HG02973 (cell line): ENCODE results near the gene MPP3.
"Not testable (repeated sequence)": the region's sequence is repeated elsewhere in the genome, so short reads cannot be mapped to it uniquely, and the experiment has no call there.

Experiments used
- ATAC-seq: cut with Tn5 transposase; IDR thresholded peaks from one replicate; pipeline ENCODE4 v1.9.1; 2021; ENCODE audit warnings: moderate library complexity; ENCODE audit not compliant: unreplicated experiment

MPP3 gene

DNA sequence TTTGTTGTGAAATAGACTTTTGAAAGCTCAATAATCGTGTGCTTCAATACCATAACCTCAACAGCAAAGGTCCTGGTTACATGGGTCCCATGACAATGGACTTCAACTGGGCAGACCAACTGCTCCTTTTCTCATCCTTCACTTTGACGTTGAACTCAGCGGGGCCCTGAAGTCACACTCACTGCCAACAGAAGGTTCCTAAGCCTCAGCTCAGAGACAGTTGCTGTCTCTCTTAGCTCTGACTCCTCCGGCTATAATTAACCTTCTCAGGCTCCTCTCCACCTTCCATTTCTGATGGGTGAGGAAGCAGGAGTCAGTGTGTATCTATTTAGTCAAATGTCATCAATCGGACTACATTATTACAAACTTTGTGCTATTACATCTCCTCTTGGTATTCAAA, 23.8 kb downstream of the MPP3 start:
- ATAC-seq: no peak

DNA sequence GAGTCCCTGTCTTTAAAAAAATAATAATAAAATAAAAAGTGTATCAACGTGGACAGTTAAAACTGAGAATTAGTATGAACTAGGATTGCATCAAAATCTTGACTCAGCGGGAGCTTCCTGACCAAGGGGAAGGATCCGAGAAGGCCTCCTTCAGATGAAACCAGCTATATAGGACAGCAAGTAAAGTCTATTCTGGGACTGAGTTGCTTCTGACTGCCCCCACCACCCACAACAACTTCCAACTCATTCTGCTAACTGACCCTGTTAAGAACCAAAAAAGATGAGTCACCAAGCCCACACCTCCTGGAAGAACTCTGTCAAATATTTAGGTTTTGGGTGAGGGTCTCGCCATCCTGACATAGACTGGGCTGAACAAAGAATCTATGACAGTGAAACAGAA, 24.9 kb downstream of the MPP3 start:
- no peak for ATAC-seq

DNA sequence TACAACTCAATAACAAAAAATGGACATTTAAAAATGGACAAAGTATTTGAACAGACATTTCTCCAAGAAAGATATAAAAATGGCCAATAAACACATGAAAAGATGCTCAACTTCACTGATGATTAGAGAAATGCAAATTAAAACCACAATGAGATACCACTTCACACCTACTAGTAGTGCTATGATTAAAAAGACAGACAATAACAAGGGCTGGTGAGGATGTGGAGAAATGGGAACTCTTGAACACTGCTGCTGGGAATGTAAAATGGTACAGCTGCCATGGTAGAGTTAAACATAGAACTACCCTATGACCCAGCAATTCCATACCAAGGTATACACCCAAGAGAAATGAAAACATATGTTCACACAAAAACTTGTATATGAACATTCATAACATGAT, 27.8 kb downstream of the MPP3 start:
- ATAC-seq: no peak

DNA sequence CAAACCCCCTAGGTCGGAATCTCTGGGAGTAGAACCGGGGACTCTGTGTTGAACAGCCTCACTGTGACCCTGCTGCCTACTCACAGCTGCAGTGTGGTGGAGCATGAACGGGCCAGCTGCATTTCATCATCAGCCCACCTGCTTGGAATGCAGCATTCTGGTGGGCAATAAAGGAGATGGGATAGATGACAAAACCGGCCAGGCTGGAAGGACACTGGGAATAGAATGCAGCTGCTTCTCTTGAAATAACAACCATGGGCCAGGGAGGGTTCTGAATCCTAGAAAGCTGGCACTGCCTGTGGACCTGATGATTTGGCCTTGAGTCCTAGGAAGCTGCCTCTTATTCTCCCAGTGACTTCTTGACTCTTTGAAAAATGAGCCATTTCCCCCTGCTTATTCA, 29.2 kb downstream of the MPP3 start:
- ATAC-seq: no peak

DNA sequence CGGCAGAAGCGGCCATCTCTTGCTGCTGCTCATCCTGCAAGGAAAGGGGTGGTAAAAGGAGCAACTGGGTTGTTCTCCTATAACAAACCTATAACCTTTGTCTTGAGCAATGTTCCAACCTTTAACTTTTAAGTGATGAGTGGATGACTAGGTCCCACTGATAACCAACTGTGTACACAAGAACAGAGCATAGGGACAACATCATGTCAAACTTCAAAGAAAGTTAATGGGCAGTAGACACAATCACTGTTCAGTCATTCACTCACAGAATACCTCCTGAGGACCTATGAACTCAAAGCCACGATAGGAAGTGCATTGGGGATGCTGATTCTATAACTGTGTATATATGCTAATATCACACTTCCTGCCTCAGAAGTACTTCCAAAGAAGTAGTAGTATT, 31.1 kb downstream of the MPP3 start:
- no peak for ATAC-seq

DNA sequence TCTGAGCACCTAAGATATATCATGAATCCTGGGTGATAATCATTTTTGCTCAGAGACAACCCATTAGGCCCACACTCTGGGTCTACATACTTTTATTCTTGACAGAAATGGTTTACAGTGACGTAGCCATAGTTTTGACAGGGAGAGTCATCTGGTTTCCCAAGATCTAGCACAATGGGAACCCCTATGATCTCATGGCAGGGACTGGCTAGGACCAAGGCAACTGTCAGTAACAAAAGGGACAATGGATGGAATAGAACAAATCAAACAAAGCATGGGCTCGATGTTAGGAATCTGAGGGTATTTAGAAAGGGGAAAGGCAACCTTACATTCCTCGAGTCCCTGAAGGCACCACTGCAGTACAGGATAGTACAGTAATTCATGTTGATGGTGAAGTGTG, 32.2 kb downstream of the MPP3 start:
- ATAC-seq: no peak

DNA sequence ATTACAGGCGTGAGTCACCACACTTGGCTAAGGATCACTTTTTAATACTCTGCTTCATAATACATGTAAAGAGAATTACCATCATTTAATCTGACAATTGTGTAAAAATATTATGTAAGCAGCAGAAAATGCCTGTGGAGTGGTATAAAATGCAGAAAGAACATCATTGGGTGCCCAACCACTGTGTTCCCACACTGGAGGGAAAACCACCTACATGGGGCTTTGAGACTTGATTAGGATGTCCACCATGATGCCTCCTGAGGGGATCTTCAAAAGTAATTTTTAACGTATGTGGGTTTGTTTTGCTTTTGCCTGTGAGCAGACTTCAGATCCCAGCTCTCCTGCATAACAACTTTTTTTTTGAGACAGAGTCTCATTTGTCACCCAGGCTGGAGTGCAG, 33.9 kb downstream of the MPP3 start:
- ATAC-seq: no peak

DNA sequence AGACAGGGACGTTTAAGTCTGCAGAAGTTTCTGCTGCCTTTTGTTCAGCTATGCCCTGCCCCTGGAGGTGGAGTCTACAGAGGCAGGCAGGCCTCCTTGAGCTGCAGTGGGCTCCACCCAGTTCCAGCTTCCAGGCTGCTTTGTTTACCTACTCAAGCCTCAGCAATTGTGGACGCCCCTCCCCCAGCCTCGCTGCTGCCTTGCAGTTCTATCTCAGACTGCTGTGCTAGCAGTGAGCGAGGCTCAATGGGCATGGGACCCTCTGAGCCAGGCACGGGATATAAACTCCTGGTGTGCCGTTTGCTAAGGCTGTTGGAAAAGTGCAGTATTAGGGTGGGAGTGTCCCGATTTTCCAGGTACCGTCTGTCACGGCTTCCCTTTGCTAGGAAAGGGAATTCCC, 34.9 kb downstream of the MPP3 start:
- not testable (repeated sequence) for ATAC-seq

DNA sequence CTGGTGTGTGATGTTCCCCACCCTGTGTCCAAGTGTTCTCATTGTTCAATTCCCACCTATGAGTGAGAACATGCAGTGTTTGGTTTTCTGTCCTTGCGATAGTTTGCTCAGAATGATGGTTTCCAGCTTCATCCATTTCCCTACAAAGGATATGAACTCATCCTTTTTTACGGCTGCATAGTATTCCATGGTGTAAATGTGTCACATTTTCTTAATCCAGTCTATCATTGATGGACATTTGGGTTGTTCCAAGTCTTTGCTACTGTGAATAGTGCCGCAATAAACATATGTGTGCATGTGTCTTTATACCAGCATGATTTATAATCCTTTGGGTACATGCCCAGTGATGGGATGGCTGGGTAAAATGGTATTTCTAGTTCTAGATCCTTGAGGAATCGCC, 40.3 kb downstream of the MPP3 start:
- ATAC-seq: not testable (repeated sequence)

DNA sequence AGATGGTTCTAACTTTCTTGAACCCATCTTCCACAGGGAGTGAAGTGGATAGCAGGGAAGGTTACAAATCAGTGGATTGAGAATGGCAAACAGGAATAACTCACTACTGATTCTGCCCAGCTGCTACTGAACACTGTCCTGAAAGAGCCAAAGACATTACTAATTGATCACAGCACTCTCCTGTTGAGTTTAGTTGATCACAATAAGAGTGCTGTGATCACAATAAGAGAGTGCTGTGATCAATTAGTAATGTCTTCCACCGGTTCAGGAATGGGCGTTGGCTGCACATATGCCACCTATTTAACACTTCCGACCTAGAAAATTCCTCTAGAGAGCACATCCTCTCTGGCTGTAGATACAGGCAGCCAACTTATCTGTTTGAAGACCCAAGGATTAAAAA, 41.4 kb downstream of the MPP3 start:
- ATAC-seq: no peak

DNA sequence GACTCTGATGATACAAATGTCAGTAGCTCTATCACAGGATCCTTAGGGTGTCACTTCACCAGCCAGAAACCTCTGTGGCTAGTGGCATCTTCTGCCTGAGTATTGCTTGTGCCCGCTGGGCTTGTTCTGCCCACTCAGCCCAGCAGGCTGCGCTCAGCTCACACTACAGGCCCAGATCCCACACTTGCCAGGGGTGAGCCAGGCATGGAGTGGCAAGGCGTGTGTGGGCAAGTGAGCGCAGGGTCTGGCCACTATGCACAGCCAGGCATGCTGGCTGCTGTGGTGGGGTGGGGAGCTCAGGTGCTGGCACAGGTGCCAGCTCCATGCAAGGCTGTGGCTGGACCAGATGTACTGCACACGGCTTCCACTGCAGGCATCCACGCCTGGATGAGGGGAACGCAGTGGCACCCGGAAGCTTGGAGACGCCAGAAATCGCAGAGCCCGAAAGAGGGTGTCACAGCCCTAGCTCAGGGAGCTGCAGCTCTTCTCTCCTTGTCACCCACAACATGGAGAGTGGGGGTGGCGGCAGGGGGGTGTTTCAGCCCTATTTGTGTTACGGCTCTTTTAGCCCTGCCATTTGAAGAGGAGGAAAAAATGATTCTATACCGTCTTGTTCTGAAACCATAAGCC, 42.5 kb downstream of the MPP3 start:
- no peak for ATAC-seq

DNA sequence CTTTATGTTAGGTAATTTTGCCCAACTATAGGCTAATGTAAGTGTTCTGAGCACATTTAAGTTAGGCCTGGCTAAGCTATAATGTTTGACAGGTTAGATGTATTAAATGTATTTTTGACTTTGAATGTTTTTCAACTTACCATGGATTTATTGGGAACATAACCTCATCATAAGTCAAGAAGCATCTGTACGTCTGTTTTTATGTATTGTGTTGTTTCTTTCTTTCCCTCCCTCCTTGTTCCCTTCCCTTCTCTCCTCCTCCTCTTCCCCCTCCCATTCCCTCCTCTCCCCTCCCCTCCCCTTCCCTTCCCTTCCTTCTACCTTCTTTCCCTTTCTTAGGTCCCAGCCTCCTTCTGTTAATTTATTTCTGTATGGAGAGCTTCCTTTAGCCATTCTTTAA, 43.5 kb downstream of the MPP3 start:
- no peak for ATAC-seq

DNA sequence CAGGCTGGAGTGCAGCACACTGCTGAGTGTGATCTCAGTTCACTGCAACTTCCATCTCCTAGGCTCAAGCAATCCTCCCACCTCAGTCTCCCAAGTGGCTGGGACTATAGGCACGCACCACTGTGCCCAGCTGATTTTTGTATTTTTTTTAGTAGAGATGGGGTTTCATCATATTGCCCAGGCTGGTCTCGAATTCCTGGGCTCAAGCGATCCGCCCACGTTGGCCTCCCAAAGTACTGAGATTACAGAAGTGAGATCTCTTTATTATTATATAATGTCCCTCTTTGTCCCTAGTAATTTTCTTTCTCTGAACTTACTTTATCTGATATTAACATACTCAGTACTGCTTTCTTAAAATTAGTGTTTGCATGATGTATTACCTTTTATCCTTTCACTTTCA, 44.4 kb downstream of the MPP3 start:
- ATAC-seq: no peak

DNA sequence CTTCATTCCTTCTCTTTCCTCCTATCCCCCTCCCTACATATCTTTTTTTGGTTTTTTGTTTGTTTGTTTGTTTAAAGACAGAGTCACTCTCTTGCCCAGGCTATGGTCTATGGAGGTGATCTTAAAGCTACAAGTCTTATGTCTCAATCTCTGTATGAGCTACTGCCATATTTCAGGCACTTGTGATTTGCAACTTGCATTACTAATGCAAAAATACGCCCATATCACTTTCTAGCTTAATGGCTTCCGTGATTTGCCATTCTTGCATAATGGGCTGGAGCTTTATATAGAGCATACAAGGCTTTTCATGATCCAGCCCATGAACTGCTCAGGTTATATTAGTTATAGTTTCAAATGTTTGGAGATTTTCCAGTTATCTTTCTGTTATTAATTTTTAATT, 45.2 kb downstream of the MPP3 start:
- ATAC-seq: no peak

DNA sequence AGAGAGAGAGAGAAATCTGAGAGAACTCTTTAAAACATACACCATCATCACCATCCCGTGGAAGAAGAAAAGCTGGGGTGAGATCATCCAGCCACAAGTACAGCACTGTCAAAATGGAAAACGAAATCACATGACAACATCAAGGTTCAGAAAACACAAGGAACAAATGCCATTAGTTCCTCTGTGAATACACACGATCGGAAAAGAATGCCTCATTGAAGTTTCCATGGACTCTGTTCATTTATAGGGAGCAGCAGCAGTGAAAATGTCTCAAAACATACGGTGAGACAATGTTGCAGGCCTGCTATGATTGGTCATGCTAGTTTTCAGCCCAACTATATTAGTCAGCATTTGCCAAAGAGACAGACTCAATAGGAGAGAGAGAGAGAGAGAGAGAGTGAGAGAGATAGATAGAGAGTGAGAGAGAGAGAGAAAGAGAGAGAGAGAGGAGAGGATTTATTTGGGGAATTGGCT, 48.3 kb downstream of the MPP3 start:
- ATAC-seq: no peak

DNA sequence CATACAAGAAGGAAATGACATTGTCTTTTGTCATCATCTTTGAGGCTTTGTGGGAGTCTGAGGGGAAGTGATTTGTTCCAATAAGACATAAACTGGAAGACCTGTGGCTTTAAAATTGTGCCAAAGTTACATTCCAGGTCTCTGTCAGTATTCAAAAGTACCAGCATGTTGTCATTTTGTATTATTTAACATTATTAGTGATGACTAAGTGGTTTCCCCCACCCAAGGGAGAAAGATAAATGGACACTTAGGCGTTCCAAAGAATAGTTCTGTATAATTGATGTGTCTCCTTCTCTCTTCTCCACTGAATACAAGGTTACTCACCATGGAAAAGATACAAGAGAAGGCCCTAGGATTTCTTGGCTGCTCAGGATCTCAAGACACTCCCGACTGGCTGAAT, 48.9 kb downstream of the MPP3 start:
- ATAC-seq: no peak

DNA sequence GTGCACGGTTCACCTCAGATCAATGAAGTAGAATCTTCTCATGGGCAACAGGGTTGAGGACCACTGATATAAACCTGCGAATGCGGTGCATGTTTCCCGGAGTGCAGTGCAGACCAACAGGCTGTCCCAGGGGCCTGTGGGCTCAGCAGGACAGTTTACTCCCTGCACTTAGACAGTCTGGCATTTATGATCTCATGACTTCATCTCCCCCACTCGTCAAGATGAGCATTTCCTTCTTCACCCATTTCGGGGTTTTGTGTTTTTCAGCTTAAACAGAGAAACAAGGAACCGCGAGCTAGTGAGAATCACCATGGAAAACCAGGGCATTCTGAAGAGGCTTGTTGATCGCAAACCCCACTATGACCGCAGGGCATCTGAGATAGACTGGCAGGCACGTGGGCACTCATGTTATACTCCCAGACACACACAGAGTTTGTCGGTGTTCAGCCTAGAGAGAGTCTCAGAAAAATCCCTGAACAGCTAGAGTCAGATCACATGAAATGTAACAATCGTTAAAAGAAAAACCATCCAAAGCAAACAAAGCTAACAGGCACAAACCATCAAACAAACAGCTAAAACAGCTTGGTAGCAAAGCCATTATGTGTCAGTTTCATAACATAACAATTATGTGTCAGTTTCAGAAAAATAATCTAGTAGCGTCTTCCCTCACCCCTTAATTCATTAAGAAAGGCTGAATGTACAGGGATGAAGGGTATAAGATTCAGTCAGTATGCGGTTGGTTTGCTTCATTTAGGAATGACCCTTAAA, 49.8 kb downstream of the MPP3 start:
- no peak for ATAC-seq

DNA sequence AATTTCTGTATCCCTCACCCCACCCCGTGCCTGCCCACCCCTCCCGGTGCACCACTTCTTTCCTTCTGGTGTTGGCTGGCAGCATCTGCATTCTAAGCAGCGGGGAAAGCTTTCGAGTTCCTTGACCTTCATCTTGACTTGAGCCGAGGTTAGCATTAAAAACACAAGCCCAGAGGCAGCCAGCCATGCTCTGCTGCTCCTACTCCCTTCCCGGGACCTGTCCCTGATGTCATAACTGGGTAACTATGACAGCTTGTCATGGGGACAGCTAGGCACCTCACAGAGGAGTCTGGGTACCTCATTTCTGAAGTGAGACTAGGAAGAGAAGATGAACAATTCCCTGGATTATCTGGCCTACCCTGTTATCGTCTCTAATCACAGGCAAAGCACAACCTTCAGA, 52.8 kb downstream of the MPP3 start, which contains the start of gene CFAP97D1:
TSS of gene CFAP97D1 (plus strand) at position 301 of the 400 bp plus-strand sequence. CDS start at position 329, 28 bp downstream.
- ATAC-seq: no peak

DNA sequence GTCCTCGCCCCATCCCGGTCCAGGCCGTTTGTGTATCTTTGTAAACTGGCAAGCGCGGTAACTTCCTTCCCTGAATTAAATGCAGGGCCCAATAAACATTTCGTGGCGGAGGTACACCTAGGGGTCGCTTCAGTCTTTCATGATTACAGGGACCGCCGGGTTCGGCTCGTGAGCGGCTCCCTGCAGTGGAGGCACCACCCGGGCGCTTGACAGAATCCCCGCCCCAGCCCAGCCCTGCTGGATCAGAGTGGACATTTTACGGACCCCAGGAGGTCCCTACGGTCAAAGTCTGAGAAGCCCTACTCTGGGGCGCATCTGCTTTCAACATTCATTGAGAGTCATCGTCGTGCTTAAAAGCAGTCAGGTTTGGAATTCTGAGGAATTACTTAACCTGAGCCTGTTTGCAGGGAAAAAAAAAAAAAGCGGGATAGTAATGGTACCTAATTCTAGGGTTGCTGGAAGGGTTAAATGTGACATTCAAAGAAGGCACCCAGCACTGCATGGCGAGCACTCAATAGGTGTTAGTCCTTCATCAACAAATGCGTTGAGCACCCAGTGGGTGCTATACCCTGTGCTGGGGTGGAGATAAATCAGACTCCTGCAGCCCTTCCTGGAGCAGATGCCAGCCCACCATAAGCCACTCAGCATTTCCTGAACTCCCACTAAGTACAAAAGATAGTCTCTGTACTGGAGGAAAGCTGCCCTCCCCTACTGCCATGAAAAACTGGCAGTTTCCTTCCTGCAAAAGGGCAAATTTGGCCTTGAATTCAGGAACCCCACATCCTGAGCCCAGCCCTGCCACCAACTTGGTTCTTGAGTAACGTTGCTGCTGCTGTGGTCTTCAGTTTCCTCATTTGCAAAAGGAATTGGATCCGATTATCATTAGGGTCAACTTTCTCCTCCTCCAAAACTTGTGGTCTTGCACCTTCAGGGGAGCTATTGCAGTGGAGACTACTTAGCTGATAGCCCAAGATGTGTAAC, 53.5 kb downstream of the MPP3 start:
- ATAC-seq: no peak

DNA sequence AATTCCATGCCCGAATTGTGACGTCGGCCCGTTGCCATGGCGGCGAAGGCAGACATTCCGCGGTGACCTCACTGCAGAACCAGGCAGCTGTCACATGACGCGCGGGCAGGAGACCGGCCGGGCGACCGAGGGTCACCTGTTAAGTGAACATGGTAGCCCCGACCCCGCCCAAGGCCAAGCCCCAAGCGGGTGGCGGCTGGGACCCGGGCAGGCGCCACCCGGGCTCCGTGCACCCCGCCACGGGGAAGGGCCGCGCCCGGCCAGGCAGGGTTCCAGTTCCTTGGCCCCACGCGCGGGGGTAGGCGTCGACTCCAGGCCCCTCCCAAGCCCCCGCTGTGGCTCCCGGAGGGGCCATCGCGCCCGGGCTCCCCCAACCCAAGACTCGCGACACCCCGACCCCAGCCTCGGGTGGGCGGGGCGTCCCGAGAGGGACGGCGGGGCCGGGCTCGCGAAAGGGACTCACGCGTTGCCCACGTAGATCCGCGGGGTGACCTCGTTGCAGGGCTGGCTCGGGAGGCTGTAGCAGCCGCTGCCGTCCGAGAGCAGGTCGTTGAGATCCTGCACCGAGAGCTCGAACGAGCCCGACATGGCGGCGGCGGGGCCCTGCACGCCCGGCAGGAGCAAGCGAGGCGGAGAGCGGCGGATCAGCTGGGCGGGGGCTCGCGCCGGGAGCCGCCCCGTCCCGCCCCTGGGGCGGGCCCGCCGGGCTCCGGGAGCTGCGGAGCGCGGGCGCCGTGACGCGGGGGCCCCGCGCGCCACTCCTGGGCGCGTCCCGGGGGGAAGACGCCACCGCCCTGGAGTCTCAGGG, 54.4 kb downstream of the MPP3 start, which contains the start of gene DUSP3:
TSS of gene DUSP3 (minus strand) at position 641 of the 808 bp plus-strand sequence. CDS start at position 588, 53 bp downstream.
- ATAC-seq: peak; percentile 81
